NCI-H2196 treated with DMSO at 0.1 percent for 48 hours (cell line): ENCODE data around the gene DEDD.

Source experiments
- DNase-seq: peaks from one replicate; lab custom pipeline; 2025; ENCODE audit not compliant: unreplicated experiment; lab: John Stamatoyannopoulos, UW

DEDD gene

DNA sequence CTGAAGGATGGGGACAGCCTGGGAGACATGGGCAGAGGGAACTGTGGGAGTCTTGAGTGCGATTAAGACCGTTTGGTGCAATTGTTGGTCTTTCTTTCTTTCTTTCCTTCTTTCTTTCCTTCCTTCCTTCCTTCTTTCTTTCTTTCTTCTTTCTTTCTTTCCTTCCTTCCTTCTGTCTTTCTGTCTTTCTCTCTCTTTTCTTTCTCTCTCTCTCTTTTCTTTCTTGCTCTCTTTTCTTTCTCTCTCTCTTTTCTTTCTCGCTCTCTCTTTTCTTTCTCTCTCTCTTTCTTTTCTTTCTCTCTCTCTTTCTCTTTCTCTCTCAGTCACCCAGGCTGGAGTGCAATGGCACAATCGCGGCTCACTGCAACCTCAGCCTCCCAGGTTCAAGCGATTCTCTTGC lies 37.2 kb downstream of the DEDD start:
- no peak for DNase-seq

DNA sequence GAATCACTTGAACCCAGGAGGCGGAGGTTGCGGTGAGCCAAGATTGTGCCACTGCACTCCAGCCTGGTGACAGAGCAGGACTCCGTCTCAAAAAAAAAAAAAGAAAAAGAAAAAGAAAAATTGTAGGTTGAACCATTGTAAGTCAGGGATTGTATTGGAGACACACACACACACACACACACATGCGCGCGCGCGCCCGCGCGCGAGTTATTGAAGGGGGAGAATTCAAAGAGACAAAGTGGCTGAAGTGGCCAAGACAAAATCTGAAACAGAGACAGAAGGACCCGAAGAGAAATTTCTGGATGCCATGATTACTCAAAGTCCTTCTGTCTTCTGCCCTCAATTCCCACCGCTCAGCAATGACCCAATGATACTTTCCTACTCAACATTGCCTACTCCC lies 38.0 kb downstream of the DEDD start:
- DNase-seq, result no peak

DNA sequence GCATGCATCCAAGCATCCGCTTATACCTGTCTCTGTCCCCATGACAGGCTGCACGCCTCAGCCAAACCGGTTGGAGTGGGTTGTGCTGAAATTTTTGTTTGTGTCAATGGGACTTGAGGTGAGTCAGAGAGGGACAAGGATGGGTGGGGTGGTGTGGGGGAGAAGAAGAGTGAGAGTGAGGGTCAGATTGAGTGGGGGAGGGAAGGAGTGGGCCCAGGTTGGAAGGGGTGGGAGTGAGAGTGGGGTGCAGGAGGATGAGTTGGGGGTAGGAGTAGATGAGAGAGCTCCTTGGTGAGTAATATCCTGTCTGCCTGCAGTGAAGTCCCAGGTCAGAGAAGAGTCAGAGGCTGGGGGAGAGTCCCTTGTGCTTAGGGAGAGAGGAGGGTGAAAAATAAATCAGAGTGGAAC lies 39.8 kb downstream of the DEDD start:
- no peak for DNase-seq

DNA sequence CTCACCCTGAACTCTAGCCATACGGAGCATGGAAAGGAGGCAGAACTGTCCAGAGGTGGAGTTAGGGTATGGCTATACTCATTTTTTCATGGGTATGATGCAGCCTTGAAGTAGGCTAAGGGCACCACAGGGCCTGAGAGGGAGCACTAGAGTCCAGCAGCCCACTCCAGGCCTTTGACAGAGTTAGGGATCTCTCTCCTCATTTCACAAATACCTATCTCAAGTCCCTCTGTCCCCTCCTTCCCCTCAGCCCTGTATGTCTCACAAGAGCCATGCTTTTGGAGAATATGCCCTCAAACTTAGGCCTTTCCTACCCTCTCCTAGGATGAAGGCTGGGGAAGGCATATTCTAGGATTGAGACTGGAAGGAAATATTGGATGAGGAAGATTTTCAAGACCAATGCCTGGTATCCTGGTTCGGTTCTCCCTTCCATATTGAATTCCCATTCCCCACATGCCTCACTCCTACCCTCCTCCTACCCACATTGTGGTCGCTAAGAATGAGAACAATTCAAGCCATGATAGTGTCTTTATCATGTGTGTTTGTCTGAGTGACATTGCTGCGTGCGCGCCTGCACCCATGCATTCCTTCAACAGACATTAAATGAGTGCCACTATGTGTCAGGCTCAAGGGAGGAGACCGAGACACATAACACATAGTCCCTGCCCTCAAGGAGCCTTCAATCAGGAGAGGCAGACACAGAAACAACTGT lies 40.5 kb downstream of the DEDD start:
- no peak for DNase-seq

DNA sequence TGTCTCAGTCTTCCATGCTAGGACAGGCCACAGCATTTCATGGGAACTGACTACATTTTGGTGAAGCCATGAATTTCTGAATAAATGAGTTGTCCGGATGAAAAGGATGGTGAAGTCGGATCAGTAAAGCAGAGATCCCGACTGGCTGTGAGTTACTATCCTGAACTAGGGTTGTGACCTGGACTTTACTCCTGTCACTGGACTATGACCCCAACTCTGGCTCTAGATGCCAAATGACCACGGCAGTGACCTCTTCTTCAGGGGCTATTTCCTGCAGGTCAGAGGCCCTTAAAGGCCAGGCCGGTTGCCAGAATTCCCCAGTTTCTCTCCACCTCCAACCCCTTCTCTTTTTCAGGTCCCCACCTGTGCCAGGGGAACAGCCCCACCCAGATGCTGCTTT lies 41.4 kb downstream of the DEDD start:
- DNase-seq, result no peak

DNA sequence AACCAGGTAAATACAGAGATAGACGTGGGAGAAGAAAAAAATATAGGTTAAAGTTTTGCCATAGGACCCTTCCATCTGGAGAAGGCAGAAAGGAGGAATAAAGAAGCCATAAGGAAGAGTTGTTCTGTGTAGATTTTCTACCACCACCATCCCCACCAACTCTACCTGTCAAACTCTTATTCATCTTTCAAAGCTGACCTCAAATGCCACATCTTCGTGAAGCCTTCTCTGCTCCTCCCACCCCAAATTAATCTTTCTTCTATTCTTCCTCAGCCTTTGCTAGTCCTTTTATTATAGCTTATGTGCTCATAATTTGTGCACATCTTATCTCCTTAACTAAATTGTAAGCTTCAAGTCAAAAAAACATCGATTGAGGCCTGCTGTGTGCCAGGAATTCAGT lies 41.9 kb downstream of the DEDD start:
- no peak for DNase-seq

DNA sequence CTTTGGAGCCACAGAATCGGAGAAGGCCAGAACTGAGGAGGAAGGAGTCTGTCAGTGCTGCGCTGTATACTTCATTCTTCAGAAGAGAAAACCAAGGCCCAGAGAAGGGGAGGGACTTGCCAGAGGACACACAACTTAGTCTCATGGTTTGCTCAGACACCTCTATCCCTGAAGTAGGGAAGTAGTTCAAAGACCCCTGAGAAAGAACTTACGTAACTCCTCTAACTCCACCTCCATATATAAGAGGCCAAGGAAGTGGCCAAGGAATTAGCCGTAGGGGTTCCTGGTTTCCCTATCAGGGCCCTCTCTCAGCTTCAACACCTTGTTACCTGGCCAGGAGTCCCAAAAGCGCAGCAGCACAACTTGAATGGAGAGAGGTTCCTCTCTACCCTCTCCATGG lies 42.5 kb downstream of the DEDD start:
- no peak for DNase-seq

DNA sequence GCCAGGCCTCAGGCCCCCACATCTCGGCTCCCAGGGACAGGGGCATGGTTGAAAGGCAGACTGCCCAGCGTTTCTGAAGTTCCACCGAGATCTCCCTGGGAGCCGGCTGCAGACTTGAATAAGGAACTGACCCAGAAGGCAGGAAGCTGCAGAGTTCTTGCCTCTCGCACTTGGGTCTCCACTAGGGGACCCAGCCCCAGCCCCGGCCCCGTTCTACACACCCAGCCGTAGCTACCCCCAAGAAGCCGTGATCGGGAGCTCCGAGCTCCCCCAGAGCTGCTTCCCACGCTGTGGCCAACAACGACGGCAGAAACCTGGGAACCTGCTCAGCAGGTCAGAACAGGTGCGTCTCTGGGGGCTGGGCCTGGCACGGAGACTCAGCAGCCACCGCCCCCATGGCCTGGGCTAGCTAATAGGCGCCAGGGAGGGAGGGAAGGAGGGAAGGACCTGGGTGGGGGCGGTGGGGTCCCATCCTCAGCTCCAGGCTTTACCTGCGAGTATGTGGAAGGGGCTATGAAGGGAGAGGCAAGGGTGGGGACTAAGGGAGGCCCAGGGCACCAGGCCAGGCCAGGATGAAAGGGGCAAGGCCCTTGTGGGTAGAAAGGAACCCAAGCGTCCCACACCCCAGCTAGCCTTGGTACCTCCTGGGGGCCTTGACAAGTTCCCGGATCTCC lies 43.1 kb downstream of the DEDD start, which contains the start of gene NECTIN4:
NECTIN4 (minus strand) TSS at position 308 of the 674 bp plus-strand sequence; CDS start at position 46, 262 bp downstream.
- no peak for DNase-seq

DNA sequence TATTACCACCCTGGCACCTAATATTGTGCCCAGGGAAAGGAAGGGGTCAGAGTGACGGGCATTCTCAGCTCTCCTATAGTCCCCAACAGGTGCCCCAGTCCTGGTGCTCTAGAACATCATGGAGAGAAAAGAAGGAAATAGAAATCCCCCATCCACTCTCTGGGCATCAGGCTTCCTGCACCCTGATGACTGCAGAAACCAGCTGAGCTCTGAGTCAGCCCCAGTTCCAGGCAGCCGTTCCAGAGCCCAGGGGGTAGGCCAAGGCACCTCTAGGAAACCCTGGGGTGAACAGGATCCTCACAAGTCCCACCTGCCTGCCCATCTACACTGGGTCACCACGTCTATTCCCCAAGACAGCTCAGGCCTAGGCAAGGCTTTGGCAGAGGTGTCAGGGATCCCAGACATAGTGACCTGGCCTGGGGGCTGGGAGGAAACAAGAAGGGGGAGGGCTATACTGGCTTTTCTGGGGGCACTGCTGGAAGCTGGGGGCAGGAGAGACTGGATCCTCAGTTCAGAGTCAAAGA lies 43.8 kb downstream of the DEDD start:
- no peak for DNase-seq

DNA sequence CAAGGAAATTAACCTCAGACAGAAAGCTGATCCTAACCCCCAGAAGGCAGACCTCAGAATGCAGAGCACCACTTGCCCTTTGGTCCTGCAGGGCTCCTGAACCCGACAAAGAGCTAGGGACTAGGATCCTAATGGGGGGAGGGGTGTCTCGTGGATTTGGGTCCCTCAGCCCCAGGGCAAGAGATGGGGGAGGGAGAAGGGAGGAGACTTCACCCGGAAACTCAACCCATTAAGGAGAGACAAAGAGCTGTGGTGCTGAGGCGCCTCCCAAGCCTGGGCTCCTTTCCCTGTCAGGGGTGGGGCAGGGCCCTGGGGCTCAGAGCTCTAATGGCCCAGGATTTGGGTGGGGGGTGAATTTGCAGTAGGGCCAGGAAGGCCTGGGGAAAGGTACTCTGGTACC lies 46.0 kb downstream of the DEDD start:
- DNase-seq, result no peak

DNA sequence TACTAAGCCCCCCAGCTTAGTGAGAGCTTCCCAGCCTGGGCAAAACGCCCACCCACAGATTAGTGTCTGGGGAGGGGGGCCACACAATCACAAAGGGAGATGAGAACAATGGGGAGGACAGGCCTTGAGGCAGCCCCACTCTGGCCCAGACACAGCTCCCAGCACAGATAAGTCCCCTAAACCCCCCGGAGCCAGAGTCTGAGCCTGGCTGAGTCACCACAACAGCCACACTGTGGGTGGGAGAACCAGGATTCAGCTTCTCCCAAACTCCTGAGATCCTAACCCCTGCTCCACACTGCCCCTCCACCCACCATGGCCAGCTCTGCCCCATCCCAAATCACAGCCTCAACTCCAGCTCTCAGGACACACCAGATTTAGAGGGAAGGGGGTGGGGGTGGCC lies 47.3 kb downstream of the DEDD start:
- no peak for DNase-seq

DNA sequence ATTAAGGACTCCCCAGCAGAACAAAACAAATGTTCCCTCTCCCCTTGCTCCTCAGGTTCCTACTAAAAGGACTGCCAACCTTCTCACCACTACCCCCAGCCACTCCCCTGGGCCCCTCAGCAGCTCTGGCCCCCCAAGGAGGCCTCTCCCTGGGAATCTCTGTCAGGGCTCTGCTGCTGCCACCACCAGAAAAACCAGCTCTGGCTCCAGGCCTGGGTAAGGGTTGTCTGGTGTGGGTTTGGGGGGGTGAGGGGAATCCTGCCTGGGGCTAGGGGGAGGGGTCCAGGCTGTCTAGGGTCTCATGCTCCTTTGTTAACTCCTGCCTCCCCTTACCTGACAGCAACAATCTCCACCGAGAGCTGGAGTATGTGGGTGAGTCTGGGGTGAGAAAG lies 47.9 kb downstream of the DEDD start:
- DNase-seq, result no peak

DNA sequence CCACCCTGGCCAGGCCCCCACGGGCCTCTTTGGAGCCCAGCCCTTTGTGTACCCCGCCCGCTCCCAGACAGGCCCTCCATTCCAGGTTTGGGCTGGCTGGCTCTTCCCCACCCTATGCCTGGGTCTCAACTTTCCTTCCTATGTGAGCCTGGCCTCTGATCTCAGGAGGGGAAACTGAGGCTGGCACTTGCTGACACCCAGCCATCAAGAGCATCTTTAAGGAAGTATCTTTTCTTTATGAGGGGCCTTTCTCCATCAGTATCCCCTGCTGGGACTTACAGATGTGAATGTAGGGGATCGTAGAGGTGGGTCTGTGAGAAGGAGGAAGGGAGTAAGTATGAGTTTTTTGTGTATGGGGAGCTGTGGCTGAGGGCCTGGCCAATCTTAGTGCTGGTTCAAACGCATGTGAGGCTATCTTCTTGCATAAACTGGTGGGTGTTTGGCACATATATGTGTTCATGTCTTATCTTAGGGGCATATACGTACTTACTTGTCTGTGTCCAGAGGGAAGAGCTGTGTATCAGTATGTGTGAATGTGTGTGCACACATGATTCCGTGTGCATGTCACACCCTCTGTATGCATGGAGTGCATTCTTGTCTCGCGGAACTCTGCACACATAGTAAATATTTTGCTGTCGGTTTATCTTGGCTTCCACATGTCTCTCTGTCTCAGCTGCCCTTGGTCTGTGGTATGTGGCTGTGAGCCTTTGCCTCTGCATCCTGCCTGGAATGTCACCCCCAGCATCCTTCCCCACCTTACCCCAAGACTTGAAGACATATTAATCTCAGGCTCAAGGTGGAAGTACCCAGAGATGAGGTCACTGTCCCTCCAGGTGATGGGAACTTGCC lies 48.5 kb downstream of the DEDD start:
- DNase-seq, result no peak

DNA sequence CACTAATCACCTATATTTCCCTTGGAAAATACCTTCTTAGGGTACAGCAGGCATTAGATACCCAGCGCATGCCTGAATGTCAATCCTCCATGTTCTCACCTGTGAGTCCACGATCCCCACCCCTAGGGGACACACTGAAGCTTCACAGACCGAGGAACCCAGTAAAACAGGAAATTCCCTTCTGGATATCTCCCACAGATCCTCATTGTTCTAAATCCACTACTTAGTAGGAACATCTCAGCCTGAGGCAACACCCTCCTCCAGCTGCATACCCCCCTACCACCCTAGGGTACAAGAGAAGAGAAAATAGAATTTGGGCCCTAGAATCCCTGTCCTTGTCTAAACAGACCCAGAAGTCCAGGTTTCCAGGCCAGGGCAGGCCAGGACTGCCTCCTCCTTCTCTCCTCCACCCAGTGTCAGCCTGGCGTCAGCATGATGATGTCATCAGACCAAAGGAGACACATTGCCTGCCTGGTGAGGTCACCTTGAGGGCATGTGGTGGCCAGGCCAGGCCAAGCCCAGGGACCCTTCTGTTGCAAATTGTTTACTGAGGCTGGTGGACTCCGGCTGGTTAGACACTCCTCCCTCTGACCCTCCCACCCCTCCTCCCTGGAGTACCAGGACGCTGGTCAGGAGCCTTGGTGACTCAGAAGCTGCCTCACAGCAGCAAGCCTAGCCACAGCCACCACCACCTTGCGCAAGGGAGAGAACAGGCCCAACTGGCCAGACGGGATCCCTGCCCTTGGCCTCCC lies 49.3 kb downstream of the DEDD start:
- DNase-seq, result peak; percentile 44

DNA sequence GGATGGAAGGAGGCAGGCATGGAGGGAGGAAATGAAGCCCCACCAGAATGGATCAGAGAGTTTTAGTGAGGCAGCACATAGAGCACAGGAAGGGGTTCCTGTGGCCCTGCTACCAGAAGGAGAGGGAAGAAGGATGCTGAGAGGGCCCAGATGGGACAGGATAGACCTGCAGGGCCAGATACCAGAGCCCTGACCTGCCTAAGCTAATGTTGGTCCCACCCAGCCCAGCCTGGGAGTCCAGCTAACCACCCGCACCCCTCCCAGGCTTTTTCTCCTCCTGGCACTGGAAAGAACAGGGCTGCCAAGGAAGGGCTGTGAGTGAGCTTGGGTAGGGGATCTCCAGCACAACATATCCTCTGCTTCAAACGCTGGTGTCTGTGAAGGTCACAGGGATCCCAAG lies 50.0 kb downstream of the DEDD start:
- no peak for DNase-seq

DNA sequence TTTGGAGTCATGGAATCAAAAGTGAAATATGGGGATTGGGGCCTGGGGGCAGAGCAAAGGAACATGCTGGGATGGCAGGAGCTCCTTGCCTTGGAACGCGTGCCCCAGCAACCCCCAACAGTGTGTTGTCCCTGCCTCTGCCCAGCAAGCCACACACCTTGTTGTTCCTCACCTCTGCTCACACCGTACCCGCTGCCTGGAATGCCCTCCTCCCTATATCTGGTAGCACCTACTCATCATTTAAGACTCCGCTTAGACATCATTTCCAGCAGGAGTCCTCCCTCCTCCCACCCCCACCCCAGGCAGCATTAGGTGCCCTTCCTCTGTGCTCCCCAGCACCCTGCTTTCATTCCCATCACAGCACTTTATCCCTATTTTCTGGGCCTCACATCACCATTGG lies 50.9 kb downstream of the DEDD start:
- DNase-seq, result no peak

DNA sequence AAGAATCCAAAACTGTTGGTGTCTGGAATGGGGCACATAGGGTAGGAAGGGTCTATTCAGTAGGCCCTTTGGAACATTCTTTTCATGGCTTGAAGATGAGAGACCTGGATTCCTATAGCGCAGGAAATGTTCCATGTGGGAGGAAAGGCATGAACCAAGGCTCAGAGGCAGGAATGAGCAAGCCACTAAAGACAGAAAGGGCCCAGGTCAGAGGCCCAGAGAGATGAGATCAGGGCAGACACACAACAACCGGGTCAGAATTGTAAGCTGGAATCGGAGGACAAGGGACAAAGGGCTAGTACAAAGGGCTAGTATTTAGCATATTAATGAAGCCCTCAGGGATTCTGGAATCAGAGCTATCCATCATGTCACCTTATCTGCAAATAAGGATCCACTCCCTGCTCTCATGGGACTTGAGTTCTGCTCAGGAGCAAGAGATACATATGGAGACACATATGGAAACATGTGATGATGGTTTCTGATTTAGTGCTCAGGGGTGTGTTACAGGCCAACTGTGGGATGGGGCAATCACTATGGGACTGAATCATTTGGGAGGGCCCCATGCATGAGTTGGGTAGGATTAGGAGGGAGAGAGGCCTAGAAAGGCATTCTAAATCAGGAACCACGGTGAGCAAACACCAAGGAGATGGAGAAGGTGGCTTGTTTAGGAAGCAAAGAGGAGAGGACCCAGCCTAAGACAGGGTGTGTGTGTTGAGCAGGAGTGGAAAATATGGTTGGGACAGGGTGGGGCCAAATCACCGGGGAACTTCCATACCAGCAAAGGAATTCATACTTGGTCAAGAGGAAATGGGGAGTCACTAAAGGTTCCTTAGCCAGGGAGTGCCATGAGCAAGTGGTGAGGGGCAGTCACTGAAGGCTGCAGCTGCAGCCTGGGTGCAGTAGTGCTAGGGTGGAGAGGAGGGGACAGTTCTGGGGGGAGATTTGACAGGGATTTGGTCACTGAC lies 51.7 kb downstream of the DEDD start:
- no peak for DNase-seq

DNA sequence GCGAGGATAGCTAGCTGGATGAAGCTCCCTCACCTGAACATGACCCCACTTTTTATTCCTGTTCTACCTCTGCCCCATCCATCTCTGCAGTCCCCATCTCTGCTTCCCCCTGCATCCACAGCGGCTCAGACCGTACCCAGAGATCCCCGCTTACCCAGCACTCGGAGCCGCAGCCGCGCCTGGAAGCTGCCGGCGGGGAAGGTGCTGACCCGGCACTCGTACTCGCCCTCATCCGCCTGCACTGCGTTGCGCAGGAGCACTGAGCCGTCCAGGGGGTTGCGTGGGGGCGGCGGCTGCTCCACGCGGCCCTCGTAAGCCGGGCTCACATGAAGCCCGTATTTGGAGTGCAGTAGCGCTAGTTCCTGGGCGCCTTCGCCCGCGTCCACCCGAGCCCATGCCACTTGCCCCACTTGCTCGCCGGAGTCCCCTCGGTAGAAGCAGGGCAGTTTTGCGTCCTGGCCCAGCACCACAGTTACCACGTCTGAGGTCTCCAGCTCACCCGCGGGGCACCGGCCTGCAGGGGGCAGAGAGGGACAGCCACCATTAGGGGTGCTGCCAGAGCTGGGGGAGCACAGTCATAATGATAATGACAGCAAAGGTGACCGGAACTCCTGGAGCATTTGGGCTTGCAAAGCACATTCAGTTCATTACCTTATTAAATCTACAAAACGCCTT lies 52.9 kb downstream of the DEDD start:
- DNase-seq, result no peak

DNA sequence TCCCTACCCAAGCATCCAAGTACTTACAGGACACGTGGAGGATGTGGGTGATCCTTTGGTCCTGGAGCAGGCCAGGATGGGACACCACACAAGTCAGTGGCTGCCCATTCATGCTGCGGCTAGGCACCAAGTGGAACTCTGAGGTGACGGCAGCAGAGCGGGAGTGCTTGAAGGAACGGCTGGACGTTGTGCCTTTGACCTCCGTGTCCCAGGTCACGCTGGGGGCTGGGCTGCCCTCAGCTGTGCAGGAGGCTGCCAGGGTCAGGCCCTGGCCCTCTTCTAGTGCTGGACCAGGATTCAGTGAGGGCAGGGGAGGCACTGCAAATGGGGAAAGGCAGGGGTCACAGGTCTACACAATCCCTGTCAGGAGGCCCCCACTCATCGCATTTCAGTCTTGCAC lies 55.0 kb downstream of the DEDD start:
- no peak for DNase-seq
